Left lung (tissue), 10 donors: ENCODE data around the gene BCR. TPM values are rescaled to one million over a fixed set of nuclear protein-coding genes. Genes with fewer than 3 reads are reported as not detected.
A peak's percentile ranks its signal among the peaks of the same experiment; 100 is the strongest.

Experiments used
- ATAC-seq: fragments of 200-7000 bp; cut with Tn5 transposase; one replicate; pipeline ENCODE4 v1.9.1; 2020; ENCODE audit warnings: moderate library complexity
- DNase-seq, 4 donors: peaks; one replicate each; pipeline ENCODE4 v3.0.0-alpha.2; 2013 to 2020
- H3K27ac ChIP-seq, 2 donors: fragments of 200-600 bp; sonication (generic) in 1 of 2; one replicate each; pipeline versions ENCODE4 v1.5.0 to v1.8.0; 2020 to 2021
- H3K27me3 ChIP-seq, 2 donors: fragments of 200-600 bp; sonication (generic) in 1 of 2; one replicate each; pipeline versions ENCODE4 v1.5.0 to v1.8.0; 2020 to 2021
- H3K36me3 ChIP-seq, 2 donors: fragments of 200-600 bp; sonication (generic) in 1 of 2; one replicate each; pipeline versions ENCODE4 v1.5.0 to v1.8.0; 2020 to 2021
- H3K4me1 ChIP-seq, 2 donors: fragments of 200-600 bp; one replicate each; pipeline ENCODE4 v1.8.0; 2021
- H3K4me3 ChIP-seq, 2 donors: fragments of 200-600 bp; sonication (generic) in 1 of 2; one replicate each; pipeline versions ENCODE4 v1.5.0 to v1.8.0; 2020 to 2021; ENCODE audit warnings: mild to moderate bottlenecking in 1 of 2
- H3K9me3 ChIP-seq, 2 donors: fragments of 200-600 bp; sonication (generic) in 1 of 2; one replicate each; pipeline versions ENCODE4 v1.5.0 to v1.8.0; 2020 to 2021
- intact Hi-C, 2 donors: fragments of 100-400 bp; cut with DNase I; formaldehyde crosslinking; loops; one replicate each; pipeline versions ENCODE4 v1.11.2 to v1.14.2; 2022
- polyA plus RNA-seq, 6 donors: library from polyadenylated mRNA; unstranded; fragments of 120-200 nt; gene quantifications; one replicate each; pipeline ENCODE4 v1.2.1, GENCODE V29; 2013; ENCODE audit not compliant: insufficient read length in 6 of 6
- total RNA-seq, 2 donors: library from RNA; stranded (reverse); fragmentation: NEBNext Ultra II Directional; extraction: Animal tissue kit (Norgen Biotek cat#: 25700); gene quantifications; one replicate each; pipeline ENCODE4 v1.2.1, GENCODE V29; 2021
- TF ChIP-seq, protein P1 (sequence below), 2 donors: fragments of 200-600 bp; sonication (generic) in 1 of 2; IDR thresholded peaks; one replicate each; pipeline versions ENCODE4 v1.5.0 to v1.8.0; 2021; ENCODE audit warnings: antibody characterized with exemption in 2 of 2
- donor health status: DM: no; HTN: yes; CAD: no.
- donor health status: DM: no; HTN: no; CAD: no.

The BCR gene
- total and polyA plus RNA-seq, 8 donors = 41.1 to 70.4 (median 48.9) TPM

GRCh38 chr22:23287136-23288095 is 107.1 kb downstream of the BCR start:
- no peak for DNase-seq
- no peak overlapping the region for H3K4me3 ChIP-seq
- H3K27ac ChIP-seq = no peak overlapping the region
- no peak for ATAC-seq
- peaks cover 2 to 3% of the 10 kb centered on the region in 2 donors for H3K4me1 ChIP-seq
- peaks cover 0 to 100% of the 10 kb centered on the region in 2 donors for H3K36me3 ChIP-seq
- no peaks in the 10 kb centered on the region for H3K27me3 ChIP-seq
- TF ChIP-seq, protein P1, sequence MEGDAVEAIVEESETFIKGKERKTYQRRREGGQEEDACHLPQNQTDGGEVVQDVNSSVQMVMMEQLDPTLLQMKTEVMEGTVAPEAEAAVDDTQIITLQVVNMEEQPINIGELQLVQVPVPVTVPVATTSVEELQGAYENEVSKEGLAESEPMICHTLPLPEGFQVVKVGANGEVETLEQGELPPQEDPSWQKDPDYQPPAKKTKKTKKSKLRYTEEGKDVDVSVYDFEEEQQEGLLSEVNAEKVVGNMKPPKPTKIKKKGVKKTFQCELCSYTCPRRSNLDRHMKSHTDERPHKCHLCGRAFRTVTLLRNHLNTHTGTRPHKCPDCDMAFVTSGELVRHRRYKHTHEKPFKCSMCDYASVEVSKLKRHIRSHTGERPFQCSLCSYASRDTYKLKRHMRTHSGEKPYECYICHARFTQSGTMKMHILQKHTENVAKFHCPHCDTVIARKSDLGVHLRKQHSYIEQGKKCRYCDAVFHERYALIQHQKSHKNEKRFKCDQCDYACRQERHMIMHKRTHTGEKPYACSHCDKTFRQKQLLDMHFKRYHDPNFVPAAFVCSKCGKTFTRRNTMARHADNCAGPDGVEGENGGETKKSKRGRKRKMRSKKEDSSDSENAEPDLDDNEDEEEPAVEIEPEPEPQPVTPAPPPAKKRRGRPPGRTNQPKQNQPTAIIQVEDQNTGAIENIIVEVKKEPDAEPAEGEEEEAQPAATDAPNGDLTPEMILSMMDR (IDR thresholded peaks at IDR 0.05) = no peak
- H3K9me3 ChIP-seq = no peaks in the 10 kb centered on the region
- intact Hi-C loops = no loop called here

DNA sequence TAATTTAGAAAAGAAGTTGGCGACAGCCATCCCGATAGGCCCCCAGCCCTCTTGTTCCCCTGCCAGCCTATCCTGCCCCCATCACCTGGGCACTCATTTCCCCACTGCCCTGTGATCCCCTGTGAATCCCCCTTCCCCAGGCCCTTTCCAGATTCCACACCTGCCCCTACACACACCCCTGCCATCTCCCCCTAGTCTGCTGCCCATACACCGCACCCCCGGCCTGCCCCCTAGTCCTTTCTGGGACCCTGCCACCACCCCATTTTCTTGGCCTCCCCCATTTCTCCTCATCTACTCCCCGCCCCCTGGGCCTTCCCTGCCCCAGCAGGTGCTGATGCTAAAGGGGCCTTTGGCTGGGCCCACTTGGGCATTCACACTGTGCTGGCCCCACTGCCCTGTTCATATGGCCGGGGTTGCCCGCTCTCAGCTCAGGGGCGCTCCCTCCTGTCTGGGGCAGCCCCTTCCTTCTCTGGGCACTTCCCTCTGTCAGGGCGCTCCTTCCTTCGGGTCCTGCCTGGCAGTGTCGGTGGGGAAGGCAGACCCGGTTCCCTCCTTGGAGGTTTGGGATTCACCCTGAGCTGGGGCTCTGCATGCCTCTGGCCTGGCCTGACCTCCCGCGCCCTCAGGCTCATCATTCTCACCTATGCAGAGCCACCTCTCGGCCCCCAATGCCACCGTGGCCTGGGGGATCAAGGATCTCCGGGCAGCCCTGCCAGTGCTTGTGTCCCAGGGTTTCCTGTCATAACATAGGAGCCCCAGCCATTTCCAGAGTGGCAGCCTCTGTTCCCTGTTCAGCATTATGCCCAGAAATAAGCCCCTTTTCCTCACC is 108.2 kb downstream of the BCR start:
- Histone ChIP-seq H3K4me1 (no peaks in the 10 kb centered on the region), H3K4me3 (no peak overlapping the region), H3K27me3 (no peaks in the 10 kb centered on the region), H3K9me3 (no peaks in the 10 kb centered on the region), H3K36me3 (peaks cover 0 to 100% of the 10 kb centered on the region in 2 donors), H3K27ac (no peak overlapping the region)
- DNase-seq (no peak), ATAC-seq (no peak)
- intact Hi-C loops = no loop called here
- TF ChIP-seq, protein P1 (IDR thresholded peaks at IDR 0.05) = no peak

- no peak for DNase-seq
- intact Hi-C loops = no loop called here
- H3K36me3 ChIP-seq = peaks cover 0 to 100% of the 10 kb centered on the region in 2 donors
- no peaks in the 10 kb centered on the region for H3K4me1 ChIP-seq
- ATAC-seq = peak; percentile 53
- no peak overlapping the region for H3K4me3 ChIP-seq
- H3K9me3 ChIP-seq = no peaks in the 10 kb centered on the region
- H3K27me3 ChIP-seq = no peaks in the 10 kb centered on the region
- no peak overlapping the region for H3K27ac ChIP-seq
- TF ChIP-seq, protein P1 (IDR thresholded peaks at IDR 0.05) = no peak
Observed at GRCh38 chr22:23289130-23289503, 108.8 kb downstream of the BCR start.

DNA sequence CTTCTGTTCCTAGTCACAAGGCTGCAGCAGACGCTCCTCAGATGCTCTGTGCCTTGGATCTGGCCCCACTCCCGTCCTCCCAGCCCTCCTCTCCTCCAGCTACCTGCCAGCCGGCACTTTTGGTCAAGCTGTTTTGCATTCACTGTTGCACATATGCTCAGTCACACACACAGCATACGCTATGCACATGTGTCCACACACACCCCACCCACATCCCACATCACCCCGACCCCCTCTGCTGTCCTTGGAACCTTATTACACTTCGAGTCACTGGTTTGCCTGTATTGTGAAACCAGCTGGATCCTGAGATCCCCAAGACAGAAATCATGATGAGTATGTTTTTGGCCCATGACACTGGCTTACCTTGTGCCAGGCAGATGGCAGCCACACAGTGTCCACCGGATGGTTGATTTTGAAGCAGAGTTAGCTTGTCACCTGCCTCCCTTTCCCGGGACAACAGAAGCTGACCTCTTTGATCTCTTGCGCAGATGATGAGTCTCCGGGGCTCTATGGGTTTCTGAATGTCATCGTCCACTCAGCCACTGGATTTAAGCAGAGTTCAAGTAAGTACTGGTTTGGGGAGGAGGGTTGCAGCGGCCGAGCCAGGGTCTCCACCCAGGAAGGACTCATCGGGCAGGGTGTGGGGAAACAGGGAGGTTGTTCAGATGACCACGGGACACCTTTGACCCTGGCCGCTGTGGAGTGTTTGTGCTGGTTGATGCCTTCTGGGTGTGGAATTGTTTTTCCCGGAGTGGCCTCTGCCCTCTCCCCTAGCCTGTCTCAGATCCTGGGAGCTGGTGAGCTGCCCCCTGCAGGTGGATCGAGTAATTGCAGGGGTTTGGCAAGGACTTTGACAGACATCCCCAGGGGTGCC is 109.8 kb downstream of the BCR start:
- TF ChIP-seq, protein P1 (IDR thresholded peaks at IDR 0.05) = peak; percentile 68 to 78
- Histone ChIP-seq H3K4me3 (no peak overlapping the region), H3K36me3 (peaks cover 0 to 100% of the 10 kb centered on the region in 2 donors), H3K9me3 (no peaks in the 10 kb centered on the region), H3K27ac (no peak overlapping the region), H3K4me1 (no peaks in the 10 kb centered on the region), H3K27me3 (no peaks in the 10 kb centered on the region)
- ATAC-seq (peak; percentile 72), DNase-seq (peak in 1 of 4 donors; percentile 28)
- intact Hi-C loops = no loop called here
